GM13976 (cell line): Measurements from ENCODE around the gene GIMAP8.

Source experiments
- DNase-seq: peaks from one replicate; pipeline ENCODE4 v3.0.0; 2012; ENCODE audit warnings: low spot score
- in situ Hi-C: fragments of 300-500 bp; cut with MboI; formaldehyde crosslinking; loops from one replicate; pipeline ENCODE4 v1.12.0; 2022; ENCODE audit warnings: low sequenced_read_pairs, mixed read lengths, inconsistent platforms; ENCODE audit not compliant: unreplicated experiment
- TF ChIP-seq, protein P1 (sequence below): IDR thresholded peaks from 2 replicates; pipeline ENCODE4 v1.5.1; 2012; ENCODE audit warnings: borderline replicate concordance, mild to moderate bottlenecking; ENCODE audit not compliant: insufficient read depth; ENCODE audit errors: extremely low read depth, missing control alignments, control extremely low read depth

The GIMAP8 gene

DNA sequence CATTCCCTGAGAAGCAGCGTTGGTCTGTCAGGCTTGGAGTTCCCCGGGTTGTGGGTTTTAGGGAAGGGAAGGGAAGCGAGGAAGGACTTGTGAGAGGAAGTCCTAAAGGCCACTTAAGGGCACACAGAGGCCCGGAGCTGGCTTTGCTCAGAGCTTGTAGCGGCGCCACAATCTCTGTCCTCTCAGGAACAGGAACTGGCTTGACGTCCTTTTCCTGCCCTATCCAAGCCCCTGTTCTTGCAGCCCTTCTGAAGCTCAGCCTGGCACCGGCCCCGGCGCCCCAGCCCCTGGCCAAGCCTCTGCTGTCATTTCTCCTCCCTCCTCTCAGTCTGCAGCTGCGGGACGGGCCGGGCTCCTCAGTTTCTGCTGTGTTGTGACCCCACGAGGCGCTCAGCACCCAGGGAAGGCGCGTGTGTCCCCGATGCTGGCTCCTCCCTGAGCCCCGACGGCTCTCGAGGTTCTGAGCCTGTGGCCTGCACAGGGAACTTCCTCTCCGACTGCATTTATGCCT is at the start of gene GIMAP8:
Gene GIMAP8, plus strand, starts transcription at position 140 of the 511 bp plus-strand sequence. CDS start 16,069 bp downstream, outside the sequence.
- in situ Hi-C loops = no loop called here
- DNase-seq = peak; percentile 67
- TF ChIP-seq, protein P1, sequence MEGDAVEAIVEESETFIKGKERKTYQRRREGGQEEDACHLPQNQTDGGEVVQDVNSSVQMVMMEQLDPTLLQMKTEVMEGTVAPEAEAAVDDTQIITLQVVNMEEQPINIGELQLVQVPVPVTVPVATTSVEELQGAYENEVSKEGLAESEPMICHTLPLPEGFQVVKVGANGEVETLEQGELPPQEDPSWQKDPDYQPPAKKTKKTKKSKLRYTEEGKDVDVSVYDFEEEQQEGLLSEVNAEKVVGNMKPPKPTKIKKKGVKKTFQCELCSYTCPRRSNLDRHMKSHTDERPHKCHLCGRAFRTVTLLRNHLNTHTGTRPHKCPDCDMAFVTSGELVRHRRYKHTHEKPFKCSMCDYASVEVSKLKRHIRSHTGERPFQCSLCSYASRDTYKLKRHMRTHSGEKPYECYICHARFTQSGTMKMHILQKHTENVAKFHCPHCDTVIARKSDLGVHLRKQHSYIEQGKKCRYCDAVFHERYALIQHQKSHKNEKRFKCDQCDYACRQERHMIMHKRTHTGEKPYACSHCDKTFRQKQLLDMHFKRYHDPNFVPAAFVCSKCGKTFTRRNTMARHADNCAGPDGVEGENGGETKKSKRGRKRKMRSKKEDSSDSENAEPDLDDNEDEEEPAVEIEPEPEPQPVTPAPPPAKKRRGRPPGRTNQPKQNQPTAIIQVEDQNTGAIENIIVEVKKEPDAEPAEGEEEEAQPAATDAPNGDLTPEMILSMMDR = no peak

DNA sequence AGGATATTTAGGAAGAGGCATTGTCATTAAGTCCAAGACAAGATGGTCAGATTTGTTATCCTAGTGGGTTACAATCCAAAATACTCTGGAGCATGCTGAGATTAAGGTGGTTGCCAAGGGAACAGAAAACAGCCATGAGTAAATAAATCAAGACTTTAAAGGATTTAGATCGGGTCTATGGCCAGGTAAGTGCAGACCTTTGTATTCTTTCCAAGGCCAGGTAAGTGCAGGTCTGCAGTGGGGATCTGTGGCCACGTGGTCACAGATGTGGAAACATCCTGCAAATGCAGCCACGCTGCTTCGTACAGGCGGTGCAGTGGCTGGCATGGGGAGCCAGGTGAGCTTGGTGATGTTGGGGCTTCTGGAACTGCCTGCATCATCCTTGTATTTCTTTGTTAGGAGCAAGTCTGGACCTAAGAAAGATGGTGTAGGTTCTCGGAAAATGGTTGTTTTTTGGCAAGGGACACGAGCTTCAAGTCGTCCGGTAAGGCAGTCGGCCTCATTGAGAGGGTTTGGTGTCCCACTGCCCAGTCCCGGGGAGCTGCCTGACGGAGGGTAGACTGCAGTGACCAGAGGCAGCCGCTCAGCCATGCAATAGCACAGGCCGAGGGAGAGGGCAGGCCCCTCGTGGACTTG is 49.5 kb upstream of the GIMAP8 start:
- in situ Hi-C loops = no loop called here
- DNase-seq = no peak
- TF ChIP-seq, protein P1 = no peak

DNA sequence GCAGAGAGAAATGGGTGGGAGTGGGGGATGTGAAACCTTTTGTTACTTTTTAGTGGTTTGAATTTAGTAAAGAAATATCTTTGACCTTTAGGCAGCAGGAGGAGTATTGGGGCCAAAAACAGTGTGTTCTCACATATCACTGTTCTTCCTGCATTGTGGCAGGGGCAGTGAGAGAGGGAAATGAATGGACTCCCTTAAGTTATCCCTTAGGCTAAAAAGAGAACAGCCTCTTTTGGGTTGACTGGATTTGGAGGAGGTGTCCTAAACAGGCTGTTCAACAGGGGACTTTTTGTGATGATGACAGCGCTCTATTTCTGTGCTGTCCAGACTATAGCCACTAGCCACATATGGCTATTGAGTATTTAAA is 49.0 kb upstream of the GIMAP8 start:
- TF ChIP-seq, protein P1 = no peak
- DNase-seq = peak; percentile 57
- in situ Hi-C loops = no loop called here

DNA sequence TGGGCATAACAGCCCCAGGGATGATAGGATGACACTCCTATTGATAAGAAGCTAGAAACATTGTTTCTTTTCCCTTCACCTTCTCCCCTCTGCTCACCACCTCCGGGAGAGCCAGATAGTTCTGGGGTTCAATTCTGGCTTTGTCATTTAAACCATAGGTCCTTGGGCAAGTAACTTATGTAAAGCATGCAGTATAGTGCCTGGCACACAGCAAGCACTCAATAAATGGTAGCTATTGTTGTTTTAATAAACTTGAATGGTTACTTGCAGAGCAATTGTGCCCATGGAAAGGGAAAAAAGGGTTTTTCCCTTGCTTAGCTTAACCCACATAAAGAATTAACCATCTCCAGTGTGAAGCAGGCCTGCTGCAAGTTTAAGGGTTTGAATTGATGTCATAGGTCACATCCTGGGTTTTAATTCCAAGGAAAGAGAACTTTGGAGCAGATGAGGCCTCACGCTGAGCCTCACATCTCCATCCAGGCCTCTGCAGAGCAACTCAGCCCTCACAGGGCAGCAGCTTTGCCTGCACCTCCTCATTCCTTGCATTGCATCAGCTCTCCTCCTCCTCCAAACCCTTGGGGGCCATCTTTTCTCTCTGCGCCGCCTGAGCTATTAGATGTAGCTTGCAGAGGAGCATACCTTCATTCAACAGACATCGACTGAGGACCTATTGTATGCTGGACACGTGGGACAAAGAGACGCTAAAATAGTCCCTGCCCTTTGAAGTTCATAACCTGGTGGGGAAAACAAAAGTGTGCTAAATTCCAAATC is 48.4 kb upstream of the GIMAP8 start:
- TF ChIP-seq, protein P1 = no peak
- in situ Hi-C loops = no loop called here
- DNase-seq = no peak

DNA sequence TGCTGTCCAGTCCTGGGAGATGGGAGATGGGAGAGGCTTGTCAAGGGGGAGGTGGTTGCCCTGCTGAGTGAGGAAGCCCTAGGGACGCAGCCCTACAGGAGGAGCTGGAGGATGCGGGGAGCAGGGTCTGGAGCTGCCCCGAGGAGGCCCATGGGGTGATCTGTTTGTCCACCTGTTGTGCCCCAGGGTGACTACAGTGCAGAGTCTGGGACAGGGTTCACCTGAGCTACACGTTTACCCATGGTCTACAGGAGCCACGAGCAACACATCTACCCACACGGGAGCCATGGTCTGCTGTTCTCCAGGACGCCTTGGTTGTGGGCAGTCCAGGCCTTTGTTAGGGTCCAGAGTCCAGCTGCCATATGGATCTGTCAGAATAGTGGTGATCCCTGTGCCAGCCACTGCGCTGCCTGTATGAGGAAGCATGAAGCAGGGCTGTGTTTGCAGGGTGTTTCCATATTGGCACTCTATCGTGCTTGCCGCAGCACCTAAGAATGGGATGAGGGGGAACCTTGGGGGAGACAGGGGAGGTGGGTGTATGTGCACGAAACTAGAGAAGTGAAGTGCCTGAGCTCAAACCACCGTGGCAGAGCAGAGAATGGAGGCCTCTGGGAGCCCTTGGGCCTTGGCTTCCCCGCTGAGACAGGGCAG is 47.6 kb upstream of the GIMAP8 start:
- DNase-seq = no peak
- TF ChIP-seq, protein P1 = no peak
- in situ Hi-C loops = no loop called here

DNA sequence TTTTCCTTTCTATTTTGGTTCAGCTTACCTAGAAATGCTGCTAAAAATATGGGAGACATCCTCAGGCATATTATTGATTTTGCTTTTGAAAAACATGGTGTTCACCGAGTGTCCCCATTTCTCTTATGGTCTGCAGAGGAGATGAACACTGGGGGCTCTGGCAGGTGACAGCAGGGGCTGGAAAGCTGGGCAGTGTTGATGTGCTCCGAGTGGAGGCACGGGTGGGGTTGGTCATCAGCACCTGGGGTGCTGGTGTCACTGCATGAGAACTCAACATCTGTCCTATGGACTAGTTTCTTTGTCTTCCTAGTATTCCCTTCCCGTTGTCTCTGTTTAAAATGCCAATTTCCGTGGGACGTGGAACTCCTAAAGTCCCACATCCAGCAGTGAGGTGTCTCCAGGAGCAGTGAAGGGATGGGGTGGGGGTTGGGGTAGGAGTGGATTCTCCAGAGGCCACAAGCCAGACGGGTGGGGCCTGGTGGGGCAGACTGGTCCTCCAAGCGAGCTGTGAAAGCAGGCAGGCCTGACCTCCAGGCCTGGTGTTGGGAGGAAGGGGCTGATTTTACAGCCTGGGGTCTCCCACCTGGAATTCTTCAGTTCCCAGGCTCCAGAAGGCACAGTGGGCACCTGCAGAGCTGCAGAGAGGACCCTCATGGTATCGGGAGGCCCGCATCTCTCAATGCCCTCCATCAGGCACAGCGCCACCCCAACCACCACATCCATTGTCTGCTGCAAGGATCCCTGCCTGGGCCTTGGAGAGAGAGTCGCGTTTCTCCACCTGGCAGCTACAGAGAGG is 46.9 kb upstream of the GIMAP8 start:
- DNase-seq = no peak
- TF ChIP-seq, protein P1 = no peak
- in situ Hi-C loops = no loop called here
